ENCODE data around the gene COL3A1. TPM values are rescaled to one million over a fixed set of nuclear protein-coding genes. Genes with fewer than 3 reads are reported as not detected.

Gene COL3A1
- total and polyA plus RNA-seq, 3 experiments from 2014 or later: 0.07 to 0.09 TPM; not detected in 1

DNA sequence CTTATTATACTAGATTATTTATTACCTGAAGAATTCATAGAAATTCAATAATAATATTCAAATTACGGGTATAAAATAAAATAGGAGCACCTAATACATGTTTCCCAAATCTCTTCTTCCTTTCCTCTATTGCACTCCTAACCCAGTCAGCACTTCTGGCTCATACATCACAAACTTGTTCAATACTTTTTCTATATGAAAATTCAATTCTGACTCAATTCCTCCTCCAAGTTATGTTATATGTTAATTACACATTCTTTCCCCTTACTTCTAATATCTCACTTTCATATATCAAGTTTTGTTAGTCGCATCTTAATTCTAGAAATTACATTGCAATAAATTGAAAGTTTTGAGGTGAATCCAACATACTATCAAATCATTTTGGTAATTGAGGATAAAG is 17.9 kb upstream of the COL3A1 start:
- POLR2A ChIA-PET: no interaction called here
- H3K27ac Mint-ChIP-seq: no peak overlapping the region
- peaks cover 0 to 1% of the 10 kb centered on the region in 2 donors for H3K27me3 Mint-ChIP-seq

DNA sequence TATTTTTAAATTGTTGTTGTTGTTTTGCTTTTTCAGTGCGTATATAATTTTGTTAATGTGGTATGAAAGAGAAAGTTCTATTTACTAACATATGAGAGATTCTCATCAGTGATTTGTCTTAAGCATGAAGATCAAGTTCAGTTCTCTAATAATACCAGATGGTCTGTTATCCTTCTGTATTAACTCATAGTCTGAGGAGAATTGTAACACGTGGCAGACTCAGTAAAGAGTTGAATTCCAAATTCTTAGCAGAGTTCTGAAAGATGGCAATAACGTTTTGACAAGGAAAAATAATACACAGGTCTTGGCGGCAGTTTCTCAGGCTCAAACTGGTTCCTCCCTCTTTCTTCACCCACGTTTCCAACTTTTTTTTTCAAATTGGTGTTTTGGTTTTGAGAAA is 17.2 kb upstream of the COL3A1 start:
- CTCF ChIA-PET: no interaction called here
- H3K27ac ChIP-seq (ENCODE audit: low read depth, low read length): no peak overlapping the region
- H3K36me3 Mint-ChIP-seq: no peaks in the 10 kb centered on the region

More for the DNA sequence above, 17.9 kb upstream of the COL3A1 start:
- no peaks in the 10 kb centered on the region for H3K27me3 ChIP-seq (ENCODE audit: insufficient read depth, low read length, poor library complexity, severe bottlenecking)
- H3K9me3 ChIP-seq (ENCODE audit: low read length): no peaks in the 10 kb centered on the region
- no peaks in the 10 kb centered on the region for H3K4me1 ChIP-seq (ENCODE audit: insufficient read depth, low read length)
- H3K36me3 ChIP-seq (ENCODE audit: insufficient read depth, low read length): no peaks in the 10 kb centered on the region
- Mint-ChIP-seq H3K4me3 (no peak overlapping the region), H3K9me3 (no peaks in the 10 kb centered on the region), H3K36me3 (no peaks in the 10 kb centered on the region), H3K4me1 (no peaks in the 10 kb centered on the region)
- CTCF ChIA-PET: no interaction called here
- no peak overlapping the region for H3K4me3 ChIP-seq (ENCODE audit: low read length)
- H3K27ac ChIP-seq (ENCODE audit: low read depth, low read length): no peak overlapping the region
- DNase-seq: no peak

GRCh38 chr2:188957646-188958045 is 16.5 kb upstream of the COL3A1 start:
- no peak overlapping the region for H3K4me3 ChIP-seq (ENCODE audit: low read length)
- CTCF ChIA-PET: no interaction called here
- H3K9me3 Mint-ChIP-seq: peaks cover 0 to 2% (median 0%) of the 10 kb centered on the region in 5 donors

More for the DNA sequence above, 17.2 kb upstream of the COL3A1 start:
- H3K9me3 Mint-ChIP-seq: peaks cover 0 to 2% (median 0%) of the 10 kb centered on the region in 5 donors
- H3K9me3 ChIP-seq (ENCODE audit: low read length): no peaks in the 10 kb centered on the region
- H3K4me3 Mint-ChIP-seq: no peak overlapping the region
- no peak overlapping the region for H3K4me3 ChIP-seq (ENCODE audit: low read length)
- POLR2A ChIA-PET: no interaction called here
- H3K4me1 Mint-ChIP-seq: no peaks in the 10 kb centered on the region
- no peak for DNase-seq
- H3K27me3 ChIP-seq (ENCODE audit: insufficient read depth, low read length, poor library complexity, severe bottlenecking): no peaks in the 10 kb centered on the region
- H3K36me3 ChIP-seq (ENCODE audit: insufficient read depth, low read length): no peaks in the 10 kb centered on the region
- no peak overlapping the region for H3K27ac Mint-ChIP-seq
- H3K4me1 ChIP-seq (ENCODE audit: insufficient read depth, low read length): no peaks in the 10 kb centered on the region
- peaks cover 0 to 1% of the 10 kb centered on the region in 2 donors for H3K27me3 Mint-ChIP-seq

GRCh38 chr2:188963741-188964140 is 10.4 kb upstream of the COL3A1 start:
- DNase-seq: no peak
- CTCF ChIA-PET: no interaction called here
- Mint-ChIP-seq H3K4me1 (no peaks in the 10 kb centered on the region), H3K4me3 (no peak overlapping the region), H3K27me3 (no peaks in the 10 kb centered on the region), H3K36me3 (no peaks in the 10 kb centered on the region), H3K27ac (no peak overlapping the region), H3K9me3 (peaks cover 0 to 4% (median 0%) of the 10 kb centered on the region in 5 donors)
- H3K4me1 ChIP-seq (ENCODE audit: insufficient read depth, low read length): no peaks in the 10 kb centered on the region
- no peaks in the 10 kb centered on the region for H3K9me3 ChIP-seq (ENCODE audit: low read length)
- H3K36me3 ChIP-seq (ENCODE audit: insufficient read depth, low read length): no peaks in the 10 kb centered on the region
- H3K27ac ChIP-seq (ENCODE audit: low read depth, low read length): no peak overlapping the region
- no peak overlapping the region for H3K4me3 ChIP-seq (ENCODE audit: low read length)
- POLR2A ChIA-PET: no interaction called here
- no peaks in the 10 kb centered on the region for H3K27me3 ChIP-seq (ENCODE audit: insufficient read depth, low read length, poor library complexity, severe bottlenecking)

More at GRCh38 chr2:188957646-188958045, 16.5 kb upstream of the COL3A1 start:
- Mint-ChIP-seq H3K36me3 (no peaks in the 10 kb centered on the region), H3K4me3 (no peak overlapping the region), H3K27ac (no peak overlapping the region), H3K4me1 (no peaks in the 10 kb centered on the region), H3K27me3 (peaks cover 0 to 1% of the 10 kb centered on the region in 2 donors)
- Histone ChIP-seq H3K4me1 (ENCODE audit: insufficient read depth, low read length) (no peaks in the 10 kb centered on the region), H3K36me3 (ENCODE audit: insufficient read depth, low read length) (no peaks in the 10 kb centered on the region), H3K27me3 (ENCODE audit: insufficient read depth, low read length, poor library complexity, severe bottlenecking) (no peaks in the 10 kb centered on the region), H3K27ac (ENCODE audit: low read depth, low read length) (no peak overlapping the region), H3K9me3 (ENCODE audit: low read length) (no peaks in the 10 kb centered on the region)
- DNase-seq: no peak
- POLR2A ChIA-PET: no interaction called here

DNA sequence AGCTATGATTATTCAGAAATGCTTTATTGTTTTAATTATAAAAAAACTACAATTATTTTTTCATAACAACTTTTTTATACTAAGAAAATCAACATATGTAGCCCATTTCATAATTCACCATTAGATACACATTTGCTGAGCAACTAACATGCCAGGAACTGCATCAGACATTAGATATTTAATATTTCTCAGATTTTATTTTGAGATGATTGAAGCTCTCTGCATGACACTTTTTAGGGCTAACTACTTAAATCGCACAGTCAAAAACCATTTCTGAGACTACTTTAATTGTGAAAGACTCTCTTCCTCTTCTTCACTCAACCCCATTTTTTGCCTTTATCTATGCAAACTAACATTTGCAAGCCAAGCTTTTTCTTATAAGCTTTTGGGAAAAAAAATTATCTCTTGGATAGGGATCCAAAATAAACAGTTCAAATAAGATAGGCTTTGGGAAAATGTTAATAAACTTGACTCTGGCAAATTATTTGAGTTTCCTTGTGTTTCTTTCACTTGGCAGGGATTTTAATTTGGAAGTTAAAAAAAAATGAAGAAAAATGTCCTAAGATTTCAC is 9.1 kb upstream of the COL3A1 start:
- Mint-ChIP-seq H3K9me3 (peaks cover 0 to 4% (median 0%) of the 10 kb centered on the region in 5 donors), H3K4me3 (no peak overlapping the region), H3K27me3 (no peaks in the 10 kb centered on the region), H3K27ac (no peak overlapping the region), H3K36me3 (no peaks in the 10 kb centered on the region), H3K4me1 (no peaks in the 10 kb centered on the region)
- no peak for DNase-seq
- ChIA-PET POLR2A (no interaction called here), CTCF (no interaction called here)
- no peaks in the 10 kb centered on the region for H3K36me3 ChIP-seq (ENCODE audit: insufficient read depth, low read length)
- H3K4me3 ChIP-seq (ENCODE audit: low read length): no peak overlapping the region
- H3K9me3 ChIP-seq (ENCODE audit: low read length): no peaks in the 10 kb centered on the region
- H3K27me3 ChIP-seq (ENCODE audit: insufficient read depth, low read length, poor library complexity, severe bottlenecking): no peaks in the 10 kb centered on the region
- H3K4me1 ChIP-seq (ENCODE audit: insufficient read depth, low read length): no peaks in the 10 kb centered on the region
- no peak overlapping the region for H3K27ac ChIP-seq (ENCODE audit: low read depth, low read length)

- H3K27ac Mint-ChIP-seq: no peak overlapping the region
These were observed 8.6 kb upstream of the COL3A1 start for GRCh38 chr2:188965563-188965962.

GRCh38 chr2:188966079-188966571 is 8.0 kb upstream of the COL3A1 start:
- Mint-ChIP-seq H3K36me3 (no peaks in the 10 kb centered on the region), H3K9me3 (peaks cover 0 to 4% (median 0%) of the 10 kb centered on the region in 5 donors), H3K4me3 (no peak overlapping the region), H3K4me1 (no peaks in the 10 kb centered on the region), H3K27me3 (no peaks in the 10 kb centered on the region), H3K27ac (no peak overlapping the region)
- CTCF ChIA-PET: no interaction called here
- DNase-seq: no peak
- H3K4me3 ChIP-seq (ENCODE audit: low read length): no peak overlapping the region
- H3K4me1 ChIP-seq (ENCODE audit: insufficient read depth, low read length): no peaks in the 10 kb centered on the region
- POLR2A ChIA-PET: no interaction called here
- no peak overlapping the region for H3K27ac ChIP-seq (ENCODE audit: low read depth, low read length)
- H3K9me3 ChIP-seq (ENCODE audit: low read length): no peaks in the 10 kb centered on the region
- H3K36me3 ChIP-seq (ENCODE audit: insufficient read depth, low read length): no peaks in the 10 kb centered on the region
- H3K27me3 ChIP-seq (ENCODE audit: insufficient read depth, low read length, poor library complexity, severe bottlenecking): no peaks in the 10 kb centered on the region

More at GRCh38 chr2:188965563-188965962, 8.6 kb upstream of the COL3A1 start:
- Histone ChIP-seq H3K36me3 (ENCODE audit: insufficient read depth, low read length) (no peaks in the 10 kb centered on the region), H3K4me3 (ENCODE audit: low read length) (no peak overlapping the region), H3K9me3 (ENCODE audit: low read length) (no peaks in the 10 kb centered on the region), H3K27ac (ENCODE audit: low read depth, low read length) (no peak overlapping the region), H3K27me3 (ENCODE audit: insufficient read depth, low read length, poor library complexity, severe bottlenecking) (no peaks in the 10 kb centered on the region), H3K4me1 (ENCODE audit: insufficient read depth, low read length) (no peaks in the 10 kb centered on the region)
- Mint-ChIP-seq H3K9me3 (peaks cover 0 to 4% (median 0%) of the 10 kb centered on the region in 5 donors), H3K36me3 (no peaks in the 10 kb centered on the region), H3K4me1 (no peaks in the 10 kb centered on the region), H3K4me3 (no peak overlapping the region), H3K27me3 (no peaks in the 10 kb centered on the region)
- ChIA-PET POLR2A (no interaction called here), CTCF (no interaction called here)
- no peak for DNase-seq

- H3K4me3 ChIP-seq (ENCODE audit: low read length): no peak overlapping the region
These were observed 7.3 kb upstream of the COL3A1 start for GRCh38 chr2:188966728-188967440.

More at GRCh38 chr2:188966728-188967440, 7.3 kb upstream of the COL3A1 start:
- Mint-ChIP-seq H3K36me3 (no peaks in the 10 kb centered on the region), H3K27ac (no peak overlapping the region), H3K9me3 (peaks cover 0 to 4% (median 0%) of the 10 kb centered on the region in 5 donors), H3K27me3 (no peaks in the 10 kb centered on the region), H3K4me1 (no peaks in the 10 kb centered on the region), H3K4me3 (no peak overlapping the region)
- ChIA-PET POLR2A (no interaction called here), CTCF (no interaction called here)
- Histone ChIP-seq H3K36me3 (ENCODE audit: insufficient read depth, low read length) (no peaks in the 10 kb centered on the region), H3K27ac (ENCODE audit: low read depth, low read length) (no peak overlapping the region), H3K9me3 (ENCODE audit: low read length) (no peaks in the 10 kb centered on the region), H3K4me1 (ENCODE audit: insufficient read depth, low read length) (no peaks in the 10 kb centered on the region), H3K27me3 (ENCODE audit: insufficient read depth, low read length, poor library complexity, severe bottlenecking) (no peaks in the 10 kb centered on the region)
- DNase-seq: no peak

Measured in CD8-positive, alpha-beta memory T cell (primary cell).